MM.1S (cell line): ENCODE data around the gene TRAPPC3.

Experiments
- EZH2 ChIP-seq: fragments of 300-600 bp; sonication (generic); optimal IDR thresholded peaks from 2 replicates; pipeline ENCODE3; 2017; ENCODE audit warnings: low read depth, mild to moderate bottlenecking, antibody characterized with exemption, low read length, mixed read lengths
- EZH2phosphoT487 ChIP-seq: fragments of 300-600 bp; sonication (generic); IDR thresholded peaks from 2 replicates; pipeline ENCODE4 v1.6.1; 2018; ENCODE audit warnings: antibody characterized with exemption, low read length
- TF ChIP-seq, protein P1 (sequence below): fragments of 300-600 bp; sonication (generic); IDR thresholded peaks from 2 replicates; pipeline ENCODE4 v1.5.1; 2016; ENCODE audit warnings: antibody characterized with exemption, low read length, mixed read lengths

- TF ChIP-seq EZH2 (no peak), EZH2phosphoT487 (no peak)
- TF ChIP-seq, protein P1, sequence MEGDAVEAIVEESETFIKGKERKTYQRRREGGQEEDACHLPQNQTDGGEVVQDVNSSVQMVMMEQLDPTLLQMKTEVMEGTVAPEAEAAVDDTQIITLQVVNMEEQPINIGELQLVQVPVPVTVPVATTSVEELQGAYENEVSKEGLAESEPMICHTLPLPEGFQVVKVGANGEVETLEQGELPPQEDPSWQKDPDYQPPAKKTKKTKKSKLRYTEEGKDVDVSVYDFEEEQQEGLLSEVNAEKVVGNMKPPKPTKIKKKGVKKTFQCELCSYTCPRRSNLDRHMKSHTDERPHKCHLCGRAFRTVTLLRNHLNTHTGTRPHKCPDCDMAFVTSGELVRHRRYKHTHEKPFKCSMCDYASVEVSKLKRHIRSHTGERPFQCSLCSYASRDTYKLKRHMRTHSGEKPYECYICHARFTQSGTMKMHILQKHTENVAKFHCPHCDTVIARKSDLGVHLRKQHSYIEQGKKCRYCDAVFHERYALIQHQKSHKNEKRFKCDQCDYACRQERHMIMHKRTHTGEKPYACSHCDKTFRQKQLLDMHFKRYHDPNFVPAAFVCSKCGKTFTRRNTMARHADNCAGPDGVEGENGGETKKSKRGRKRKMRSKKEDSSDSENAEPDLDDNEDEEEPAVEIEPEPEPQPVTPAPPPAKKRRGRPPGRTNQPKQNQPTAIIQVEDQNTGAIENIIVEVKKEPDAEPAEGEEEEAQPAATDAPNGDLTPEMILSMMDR: no peak
Observed at GRCh38 chr1:36155408-36156328, 6.4 kb upstream of the TRAPPC3 start, which contains the start of gene MAP7D1.
